Kidney (tissue), 14 donors: Measurements from ENCODE around the gene ZNF569. TPM values are rescaled to one million over a fixed set of nuclear protein-coding genes. Genes with fewer than 3 reads are reported as not detected.
A peak's percentile ranks its signal among the peaks of the same experiment; 100 is the strongest.

Experiments
- DNase-seq, 5 donors: peaks; one replicate each; pipeline ENCODE4 v3.0.0-alpha.2; 2013 to 2020
- FAIRE-seq: peaks from 2 replicates; lab custom pipeline; 2012; peaks lifted over from hg19 to GRCh38; lab: Jason Lieb, UNC
- H3K27ac ChIP-seq, 2 donors: one replicate each; pipeline ENCODE4 v1.7.0; 2013; ENCODE audit warnings: low read depth in 2 of 2, low read length in 2 of 2, inconsistent platforms in 1 of 2
- H3K27me3 ChIP-seq: one replicate; pipeline ENCODE4 v1.7.1; 2013; ENCODE audit warnings: low read length, inconsistent platforms; ENCODE audit not compliant: control insufficient read depth, insufficient read depth
- H3K36me3 ChIP-seq, 3 donors: one replicate each; pipeline versions ENCODE4 v1.7.0 to v1.7.1; 2013; ENCODE audit warnings: low read length in 3 of 3, control low read depth in 1 of 3, inconsistent platforms in 1 of 3; ENCODE audit not compliant: insufficient read depth in 3 of 3, control insufficient read depth in 2 of 3
- H3K4me1 ChIP-seq, 3 donors: one replicate each; pipeline versions ENCODE4 v1.7.0 to v1.7.1; 2013; ENCODE audit warnings: low read length in 3 of 3, inconsistent platforms in 1 of 3, low read depth in 1 of 3; ENCODE audit not compliant: control insufficient read depth in 2 of 3, insufficient read depth in 2 of 3
- H3K4me3 ChIP-seq, 3 donors: one replicate each; pipeline versions ENCODE4 v1.7.0 to v1.8.1; 2013; ENCODE audit warnings: low read length in 3 of 3, control low read depth in 1 of 3, inconsistent platforms in 1 of 3
- H3K9ac ChIP-seq, 3 donors: one replicate each; pipeline versions ENCODE4 v1.7.0 to v1.7.1; 2013; ENCODE audit warnings: low read length in 3 of 3, control low read depth in 1 of 3, inconsistent platforms in 1 of 3
- H3K9me3 ChIP-seq, 3 donors: one replicate each; pipeline versions ENCODE4 v1.7.0 to v1.7.1; 2013; ENCODE audit warnings: low read length in 3 of 3, control low read depth in 1 of 3, inconsistent platforms in 1 of 3; ENCODE audit not compliant: control insufficient read depth in 2 of 3, insufficient read depth in 1 of 3
- intact Hi-C: fragments of 100-400 bp; cut with DNase I; formaldehyde crosslinking; loops from one replicate; pipeline ENCODE4 v1.11.1; 2022
- polyA plus RNA-seq: library from polyadenylated mRNA; stranded (reverse); fragments of 350-450 nt; fragmentation: Illumina TruSeq; extraction: RNeasy Lipid Tissue Mini Kit (QIAGEN cat#74804); gene quantifications from one replicate; pipeline ENCODE4 v1.2.3, GENCODE V29; 2014; ENCODE audit warnings: low read depth, low replicate concordance; ENCODE audit not compliant: insufficient read depth
- total RNA-seq: library from RNA; stranded (reverse); fragmentation: NEBNext Ultra II Directional; extraction: Animal tissue kit (Norgen Biotek cat#: 25700); gene quantifications from one replicate; pipeline ENCODE4 v1.2.1, GENCODE V29; 2021
- TF ChIP-seq, protein P1 (sequence below): IDR thresholded peaks from 3 replicates; pipeline ENCODE4 v1.5.1; 2012; ENCODE audit warnings: mild to moderate bottlenecking, moderate library complexity, borderline replicate concordance; ENCODE audit not compliant: insufficient read depth; ENCODE audit errors: extremely low read depth
- donor health status: control.
- donor health status: control.
- donor health status: control.
- donor health status: control.
- donor health status: control.
- donor health status: DM: yes; HTN: yes; CAD: no.
- donor health status: Normal renal cell carcinoma (clear cell type).

The ZNF569 gene
- total and polyA plus RNA-seq, 2 donors from 2014 or later = 2.7 to 6.9 TPM

DNA sequence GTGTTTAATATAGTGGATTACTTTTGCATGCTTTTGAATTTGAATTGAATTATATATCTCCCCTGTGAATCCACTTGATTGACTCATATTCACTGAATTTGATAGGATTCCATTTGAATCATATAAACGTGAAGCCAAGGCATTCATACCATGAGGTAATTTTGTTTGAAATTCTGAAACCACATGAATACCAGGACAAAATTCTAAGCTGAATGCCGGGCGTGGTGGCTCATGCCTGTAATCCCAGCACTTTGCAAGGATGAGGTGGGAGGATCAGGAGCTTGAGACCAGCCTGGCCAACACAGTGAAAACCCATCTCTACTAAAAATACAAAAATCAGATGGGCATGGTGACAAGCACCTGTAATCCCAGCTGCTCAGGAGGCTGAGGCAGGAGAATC lies 43.9 kb upstream of the ZNF569 start:
- Histone ChIP-seq H3K36me3 (peaks cover 0 to 10% (median 6%) of the 10 kb centered on the region in 3 donors), H3K4me3 (no peak overlapping the region), H3K4me1 (peaks cover 0 to 11% (median 0%) of the 10 kb centered on the region in 3 donors), H3K9me3 (no peaks in the 10 kb centered on the region), H3K9ac (no peak overlapping the region), H3K27me3 (no peaks in the 10 kb centered on the region), H3K27ac (no peak overlapping the region)
- TF ChIP-seq, protein P1, sequence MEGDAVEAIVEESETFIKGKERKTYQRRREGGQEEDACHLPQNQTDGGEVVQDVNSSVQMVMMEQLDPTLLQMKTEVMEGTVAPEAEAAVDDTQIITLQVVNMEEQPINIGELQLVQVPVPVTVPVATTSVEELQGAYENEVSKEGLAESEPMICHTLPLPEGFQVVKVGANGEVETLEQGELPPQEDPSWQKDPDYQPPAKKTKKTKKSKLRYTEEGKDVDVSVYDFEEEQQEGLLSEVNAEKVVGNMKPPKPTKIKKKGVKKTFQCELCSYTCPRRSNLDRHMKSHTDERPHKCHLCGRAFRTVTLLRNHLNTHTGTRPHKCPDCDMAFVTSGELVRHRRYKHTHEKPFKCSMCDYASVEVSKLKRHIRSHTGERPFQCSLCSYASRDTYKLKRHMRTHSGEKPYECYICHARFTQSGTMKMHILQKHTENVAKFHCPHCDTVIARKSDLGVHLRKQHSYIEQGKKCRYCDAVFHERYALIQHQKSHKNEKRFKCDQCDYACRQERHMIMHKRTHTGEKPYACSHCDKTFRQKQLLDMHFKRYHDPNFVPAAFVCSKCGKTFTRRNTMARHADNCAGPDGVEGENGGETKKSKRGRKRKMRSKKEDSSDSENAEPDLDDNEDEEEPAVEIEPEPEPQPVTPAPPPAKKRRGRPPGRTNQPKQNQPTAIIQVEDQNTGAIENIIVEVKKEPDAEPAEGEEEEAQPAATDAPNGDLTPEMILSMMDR = no peak
- DNase-seq (no peak), FAIRE-seq (no peak)
- intact Hi-C loops = no loop called here

DNA sequence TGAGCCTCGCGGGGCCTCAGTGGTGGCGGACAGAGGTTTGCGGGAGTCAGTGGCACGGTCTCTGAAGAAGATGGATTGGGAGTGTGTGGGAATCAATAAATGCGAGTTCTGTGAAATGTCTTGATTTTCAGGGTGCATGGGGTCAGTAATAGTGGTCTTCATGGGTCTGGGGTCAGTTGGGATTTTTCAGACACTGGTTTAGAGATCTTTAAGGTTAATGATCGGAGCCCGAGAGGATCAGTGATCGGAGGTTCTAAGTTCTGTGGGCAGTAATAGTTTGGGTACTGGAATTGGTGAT lies 39.9 kb upstream of the ZNF569 start:
- Histone ChIP-seq H3K27me3 (no peaks in the 10 kb centered on the region), H3K9me3 (no peaks in the 10 kb centered on the region), H3K4me3 (peak overlapping the region; percentile 89 to 94 (median 89)), H3K27ac (peak overlapping the region; percentile 95 to 98), H3K4me1 (peaks cover 0 to 15% (median 9%) of the 10 kb centered on the region in 3 donors), H3K36me3 (peaks cover 0 to 5% (median 4%) of the 10 kb centered on the region in 3 donors), H3K9ac (peak overlapping the region; percentile 64 to 93 (median 85))
- no peak for DNase-seq
- FAIRE-seq = no peak
- TF ChIP-seq, protein P1 = no peak
- intact Hi-C loops = no loop called here

DNA sequence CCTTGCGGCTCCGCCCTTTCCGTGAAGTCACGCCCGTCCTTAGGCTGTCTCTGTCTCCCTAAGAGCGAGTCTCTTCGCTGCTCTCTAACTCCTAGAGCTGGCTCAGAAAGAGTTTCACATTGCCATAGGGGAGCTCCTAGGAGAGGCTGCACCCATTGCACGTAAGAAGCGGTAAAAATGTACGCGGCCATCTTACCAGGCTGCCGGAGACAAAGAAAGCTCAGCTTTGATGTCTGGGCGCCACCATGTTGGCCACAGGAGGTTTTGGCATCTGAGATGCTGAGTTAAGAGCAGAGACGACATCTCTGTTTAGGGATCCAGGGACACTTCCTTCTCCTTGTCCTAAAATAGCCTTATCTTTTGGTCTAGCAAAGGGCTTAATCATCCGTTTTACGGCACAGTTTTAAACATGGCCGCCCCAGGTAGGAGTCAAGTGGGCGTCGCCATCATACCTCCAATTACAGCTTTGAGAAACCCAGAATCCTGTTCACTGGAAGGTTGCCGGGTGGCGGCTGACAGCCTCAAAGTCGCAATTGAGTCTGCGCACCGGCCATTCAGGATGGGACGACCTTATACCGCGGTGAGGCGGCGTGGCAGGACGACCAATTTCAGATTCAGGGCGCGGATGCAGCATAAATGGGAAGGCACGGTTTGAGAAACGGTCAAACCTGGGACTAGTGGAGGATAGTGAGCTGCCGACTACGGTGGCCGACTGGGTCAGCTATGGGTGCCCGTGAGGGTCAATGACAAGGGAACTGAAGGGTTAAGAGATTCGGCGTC lies 39.3 kb upstream of the ZNF569 start, which contains the start of gene ZNF793:
TSS of gene ZNF793 (plus strand) at position 553 of the 780 bp plus-strand sequence. CDS start 16,501 bp downstream, outside the sequence.
- Histone ChIP-seq H3K4me1 (peaks cover 0 to 15% (median 9%) of the 10 kb centered on the region in 3 donors), H3K36me3 (peaks cover 0 to 4% (median under 1%) of the 10 kb centered on the region in 3 donors), H3K27me3 (no peaks in the 10 kb centered on the region), H3K9me3 (no peaks in the 10 kb centered on the region), H3K9ac (peak within 1 kb of the TSS; percentile 64 to 93 (median 85)), H3K27ac (peak within 1 kb of the TSS; percentile 95 to 98), H3K4me3 (peak within 1 kb of the TSS; percentile 89 to 94 (median 89))
- intact Hi-C loops = no loop called here
- TF ChIP-seq, protein P1 = no peak
- peak; percentile 91 to 96 (median 95) for DNase-seq
- no peak for FAIRE-seq
